Astrocyte of the hippocampus (primary cell): ENCODE measurements around the gene NDUFA12.
A peak's percentile ranks its signal among the peaks of the same experiment; 100 is the strongest.

Experiments
- DNase-seq: peaks from one replicate; pipeline ENCODE4 v3.0.0; 2011; ENCODE audit warnings: low read depth, low spot score

NDUFA12 gene

DNA sequence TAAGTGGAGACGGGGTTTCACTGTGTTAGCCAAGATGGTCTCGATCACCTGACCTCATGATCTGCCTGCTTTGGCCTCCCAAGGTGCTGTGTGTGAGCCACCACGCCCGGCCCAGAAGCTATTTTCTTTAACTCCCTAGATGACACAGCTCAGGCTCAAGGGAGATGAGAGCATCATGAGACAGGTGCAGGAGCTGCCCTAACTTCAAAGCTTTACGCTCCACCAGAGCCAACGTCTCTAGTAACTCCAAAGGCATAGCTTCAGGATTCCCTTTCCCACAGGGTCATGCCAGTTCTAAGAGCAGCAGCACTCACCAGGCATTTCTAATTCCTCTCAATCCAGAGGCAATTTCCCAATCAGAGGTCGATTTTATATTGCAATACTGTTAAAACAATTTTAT is 21.0 kb downstream of the NDUFA12 start:
- DNase-seq: peak; percentile 17

DNA sequence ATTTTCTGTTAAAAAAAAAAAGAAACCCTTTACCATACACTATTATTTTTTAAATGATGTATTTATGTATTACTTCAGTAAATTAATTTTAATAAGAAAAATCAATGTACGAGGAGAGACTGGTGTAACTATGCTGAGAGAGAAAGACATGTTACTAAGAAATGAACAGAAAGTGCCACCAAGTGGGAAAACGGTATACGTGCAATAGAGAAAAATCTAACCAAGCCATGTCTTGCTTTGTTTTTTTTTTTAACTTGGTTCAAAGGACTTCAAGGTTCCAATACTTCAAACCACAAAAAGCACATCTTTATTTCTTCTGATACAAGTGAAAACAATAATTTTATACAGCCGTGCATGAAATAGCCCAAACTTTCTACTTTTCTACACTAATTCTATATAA is 22.9 kb downstream of the NDUFA12 start:
- peak; percentile 48 for DNase-seq

DNA sequence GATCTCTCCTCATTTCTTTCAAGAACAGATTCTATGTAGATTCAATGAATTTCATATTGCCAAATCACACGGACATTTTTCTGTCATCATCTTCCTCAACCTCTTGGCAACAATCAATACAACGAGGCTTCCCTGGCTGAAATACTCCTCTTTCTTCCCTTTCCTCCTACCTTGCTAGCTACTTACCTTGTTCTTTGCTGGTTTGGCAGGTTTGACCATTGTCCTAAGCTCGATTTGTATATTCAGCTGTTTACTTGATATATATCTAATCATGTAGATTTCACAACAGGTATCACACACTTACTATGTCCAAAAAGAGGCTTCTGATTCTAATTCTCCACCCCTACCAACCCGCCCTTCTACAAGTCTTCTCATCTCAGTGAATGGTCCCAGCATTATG is 23.6 kb downstream of the NDUFA12 start:
- DNase-seq: no peak

DNA sequence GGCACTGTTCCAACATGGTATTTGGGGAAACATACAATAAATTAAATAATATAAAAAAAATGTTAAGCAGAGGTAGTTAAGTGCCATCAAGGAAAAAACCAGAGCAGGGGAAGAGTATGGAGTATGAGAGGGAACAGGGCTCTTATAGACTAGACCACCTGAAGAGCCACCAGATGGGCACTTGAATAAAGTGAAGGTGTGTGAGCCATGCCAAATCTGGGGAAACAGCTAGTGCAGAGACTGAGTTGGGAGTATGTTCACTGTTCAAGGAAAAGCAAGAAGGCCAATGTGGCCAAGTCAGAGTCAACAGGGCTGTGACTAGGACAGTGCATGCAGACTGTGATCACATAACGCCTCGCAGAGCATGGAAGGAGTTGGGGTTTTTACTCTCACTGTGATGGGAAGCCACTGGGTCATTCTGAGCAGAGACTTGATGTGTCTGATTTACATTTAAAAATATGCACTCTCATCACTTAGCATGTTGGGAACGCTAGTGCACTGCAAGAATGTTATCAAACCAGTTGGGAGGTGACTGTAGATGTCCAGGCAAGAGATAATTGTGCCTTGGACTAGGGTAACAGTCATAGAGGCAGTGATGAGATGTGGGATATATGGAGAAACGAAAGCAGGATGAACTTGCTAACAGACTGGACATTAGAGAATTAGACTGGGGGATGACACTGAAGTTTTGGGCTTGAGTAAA is 25.6 kb downstream of the NDUFA12 start:
- DNase-seq: no peak

DNA sequence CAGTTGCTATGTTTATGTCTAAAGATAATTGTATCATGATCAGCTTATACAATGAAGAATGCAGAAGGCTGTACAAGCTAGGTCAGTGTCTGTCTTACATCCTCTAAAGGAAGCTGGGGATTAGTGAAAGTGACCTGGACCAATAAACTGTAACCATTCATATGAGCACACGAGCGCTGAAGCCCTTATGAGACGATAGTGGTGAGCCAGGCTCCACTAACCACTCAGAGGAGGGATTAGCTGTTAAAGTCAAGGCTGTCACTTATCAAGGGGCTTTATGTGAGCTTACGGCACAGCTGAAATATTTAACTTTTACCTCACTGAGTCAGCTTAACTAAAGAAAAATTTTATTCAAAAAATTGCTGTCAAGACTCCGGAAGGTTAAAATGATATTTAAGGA is 30.3 kb downstream of the NDUFA12 start:
- DNase-seq: peak; percentile 29

DNA sequence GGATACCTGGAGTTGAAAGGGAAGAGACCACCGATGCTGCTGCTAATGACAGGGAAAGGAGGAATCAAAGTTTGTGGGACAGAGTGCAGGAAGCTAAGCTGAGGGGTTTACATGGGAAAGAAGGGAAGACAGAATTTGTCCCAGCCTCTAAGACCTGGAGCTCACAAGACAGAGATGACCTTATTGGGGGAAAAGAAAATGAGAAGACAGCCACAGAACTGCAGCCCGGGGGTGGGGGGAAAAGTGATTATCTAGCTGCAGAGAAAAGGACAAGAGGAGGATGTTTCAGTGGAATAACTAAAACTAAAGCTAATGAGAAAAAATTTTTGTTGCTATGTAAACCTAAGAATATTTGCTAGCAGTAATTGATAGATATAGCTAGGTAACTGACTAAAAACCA is 30.7 kb downstream of the NDUFA12 start:
- DNase-seq: no peak

DNA sequence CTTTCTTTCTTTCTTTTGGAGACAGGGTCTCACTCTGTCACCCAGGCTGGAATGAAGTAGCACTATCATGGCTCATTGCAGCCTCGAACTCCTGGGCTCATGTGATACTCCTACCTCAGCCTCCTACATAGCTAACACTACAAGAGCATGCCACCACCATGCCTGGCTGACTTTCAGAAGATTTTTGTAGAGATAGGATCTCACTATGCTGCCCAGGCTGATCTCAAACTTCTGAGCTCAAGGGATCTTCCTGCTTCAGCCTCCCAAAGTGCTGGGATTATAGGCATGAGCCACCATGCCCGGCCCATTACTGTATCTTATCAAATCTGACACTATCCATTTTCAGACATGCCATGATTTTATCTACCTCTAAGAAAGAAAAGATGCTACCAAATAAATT is 31.6 kb downstream of the NDUFA12 start:
- DNase-seq: no peak

DNA sequence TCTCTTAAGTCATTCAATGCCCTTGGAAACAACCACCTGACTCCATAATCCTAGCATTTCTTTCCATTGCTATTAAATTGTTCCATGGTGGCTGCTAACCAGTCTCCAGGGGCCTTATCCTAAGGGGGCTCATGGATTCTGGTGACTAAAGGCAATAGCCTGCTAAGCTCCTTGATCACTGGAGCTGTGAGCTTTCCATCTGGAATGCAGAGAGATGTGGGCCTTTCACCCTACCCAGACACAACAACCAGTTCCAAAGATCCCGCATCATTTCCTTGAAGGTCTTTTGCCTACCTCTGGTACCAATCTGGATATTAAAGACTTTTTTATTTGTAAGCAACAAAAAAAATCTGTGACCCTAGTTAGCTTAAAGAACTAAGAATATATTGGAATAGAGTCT is 32.9 kb downstream of the NDUFA12 start:
- no peak for DNase-seq

DNA sequence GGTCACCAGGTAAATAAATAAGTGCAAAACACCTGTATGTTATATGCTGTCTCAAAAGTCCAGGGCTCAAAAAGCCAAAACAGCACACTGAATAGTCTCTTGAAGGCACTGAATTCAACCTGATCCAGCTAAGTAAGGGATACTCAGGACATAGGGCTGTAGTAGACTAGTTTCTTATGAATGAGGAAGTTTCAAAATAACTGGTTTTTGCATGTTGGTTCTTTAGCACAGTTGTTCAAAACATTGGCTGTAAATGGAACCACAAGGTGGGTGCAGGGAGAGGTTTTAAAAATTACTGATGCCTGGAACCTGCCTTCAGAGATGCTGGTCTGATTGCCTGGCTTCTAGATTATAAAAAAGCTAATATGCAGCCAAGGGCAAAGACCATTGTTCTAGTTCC is 34.1 kb downstream of the NDUFA12 start:
- no peak for DNase-seq

DNA sequence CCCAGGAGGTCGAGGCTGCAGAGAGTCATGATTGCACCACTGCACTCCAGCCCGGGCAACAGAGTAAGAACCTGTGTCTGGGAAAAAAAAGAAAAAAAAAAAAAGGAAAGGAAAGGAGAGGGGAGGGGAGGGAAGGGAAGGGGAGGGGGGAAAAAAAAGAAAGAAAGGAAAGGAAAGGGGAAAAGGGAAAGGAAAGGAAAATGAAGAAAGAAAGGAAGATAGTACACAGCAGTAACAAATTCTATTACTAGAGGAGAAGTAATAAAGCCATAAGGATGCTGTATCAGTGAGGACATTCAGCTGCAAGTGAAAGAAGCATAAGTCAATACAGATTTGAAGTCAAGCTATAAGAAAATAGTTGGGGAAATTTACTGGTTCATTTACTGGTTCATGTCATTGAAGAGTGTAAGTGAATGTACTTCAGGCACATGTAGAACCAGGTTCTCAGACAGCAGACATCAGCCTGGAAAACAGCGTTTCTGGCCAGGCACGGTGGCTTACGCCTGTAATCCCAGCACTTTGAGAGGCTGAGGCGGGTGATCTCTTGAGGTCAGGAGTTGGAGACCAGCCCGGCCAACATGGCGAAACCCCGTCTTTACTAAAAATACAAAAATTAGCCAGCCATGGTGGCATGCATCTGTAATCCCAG is 37.4 kb downstream of the NDUFA12 start:
- no peak for DNase-seq

DNA sequence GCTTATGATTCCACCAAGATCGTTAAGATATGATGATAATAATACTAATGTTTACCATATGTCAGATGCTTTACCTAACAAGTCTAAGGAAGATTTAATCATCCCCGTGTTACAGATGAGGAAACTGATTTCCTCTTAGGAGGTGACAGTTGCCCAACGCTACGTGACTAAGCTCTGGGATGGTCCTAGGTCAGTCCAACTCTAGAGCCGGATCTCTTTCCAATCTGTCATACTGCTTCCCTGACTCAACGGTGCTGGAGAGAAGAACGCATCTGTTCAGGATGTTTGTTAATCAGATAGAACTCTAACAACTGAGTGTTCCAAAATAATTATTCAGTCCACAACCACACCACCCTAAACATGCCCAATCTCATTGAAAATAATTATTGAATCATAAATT is 39.8 kb downstream of the NDUFA12 start:
- DNase-seq: no peak

DNA sequence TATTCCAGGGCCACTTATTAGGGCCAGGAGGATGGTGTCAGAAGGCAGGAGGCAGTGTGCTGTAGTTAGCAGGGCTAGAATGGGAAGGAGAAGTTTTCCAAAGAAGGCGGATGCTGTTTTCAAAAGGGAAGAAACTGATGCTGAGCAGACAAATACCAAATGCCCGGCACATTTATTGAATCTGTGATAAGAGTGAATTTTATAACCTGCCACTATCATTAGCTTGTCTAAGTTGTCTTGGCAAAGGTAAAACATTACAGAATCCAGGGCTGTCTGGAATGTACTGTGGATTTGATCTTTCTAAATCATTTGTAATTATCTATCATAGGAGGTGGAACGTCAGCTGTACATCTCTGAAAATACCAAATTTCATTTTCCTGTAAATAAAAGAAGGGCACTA is 40.8 kb downstream of the NDUFA12 start:
- no peak for DNase-seq

DNA sequence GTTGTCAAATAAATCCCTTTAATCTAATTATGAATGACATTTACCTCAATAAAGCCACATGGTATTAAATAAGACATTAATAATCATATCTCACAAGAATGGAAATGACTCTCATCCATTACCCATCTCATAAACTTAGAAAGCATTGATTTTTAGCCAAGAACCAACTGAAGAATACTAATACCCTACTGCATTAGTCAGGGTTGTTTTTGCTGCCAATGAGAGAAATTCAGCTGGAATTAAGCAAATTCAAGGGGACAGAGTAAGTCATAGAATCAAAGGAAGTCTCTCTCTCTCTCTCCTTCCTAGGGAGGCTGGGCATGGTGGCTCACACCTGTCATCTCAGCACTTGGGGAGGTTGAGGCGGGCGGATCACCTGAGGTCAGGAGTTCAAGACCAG is 41.6 kb downstream of the NDUFA12 start:
- no peak for DNase-seq

DNA sequence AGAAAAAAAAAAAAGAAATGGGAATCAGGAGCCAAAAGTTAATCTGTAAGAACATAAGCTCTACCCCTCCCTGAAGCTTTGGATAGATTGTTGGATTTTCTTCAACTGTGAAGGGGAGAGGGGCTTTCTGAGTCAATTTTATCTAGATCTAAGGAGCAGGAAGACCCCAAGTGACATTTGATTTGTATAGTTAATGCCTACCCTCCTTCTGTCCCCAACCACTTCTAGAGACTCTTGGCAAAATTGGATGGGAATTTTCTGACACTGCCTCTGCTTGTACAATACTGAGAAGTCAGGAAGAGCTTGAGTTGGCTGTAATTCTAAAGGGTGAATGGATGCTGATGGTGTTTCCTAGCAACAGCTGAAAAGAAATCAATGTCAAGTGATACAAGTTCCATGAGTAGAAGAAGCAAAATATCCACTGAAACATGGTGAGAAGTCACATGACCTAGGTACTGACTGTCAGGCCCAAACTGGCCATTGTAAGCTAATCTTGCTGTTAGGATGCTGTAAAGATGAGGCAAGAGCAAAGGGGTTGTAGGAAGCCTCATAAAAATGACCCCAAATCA is 42.2 kb downstream of the NDUFA12 start:
- DNase-seq: no peak

DNA sequence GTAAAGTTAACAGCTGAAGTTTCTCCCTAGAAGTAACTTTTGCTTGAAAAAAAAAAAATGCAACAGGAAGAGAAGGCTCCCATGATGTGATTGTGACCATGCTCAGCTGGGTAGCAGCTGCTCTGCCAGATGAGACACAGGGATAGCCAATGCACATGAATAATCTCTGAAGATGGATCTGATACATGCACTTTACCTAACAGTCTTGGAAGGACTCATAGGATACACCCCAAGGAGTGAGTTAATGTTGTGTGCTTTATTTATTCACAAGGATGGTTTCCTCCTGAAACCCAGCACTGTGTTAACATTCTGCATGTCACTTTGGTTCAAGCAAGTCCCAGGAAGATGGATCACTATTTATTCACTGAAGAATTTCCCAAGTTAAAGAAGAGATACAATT is 46.5 kb downstream of the NDUFA12 start:
- no peak for DNase-seq

DNA sequence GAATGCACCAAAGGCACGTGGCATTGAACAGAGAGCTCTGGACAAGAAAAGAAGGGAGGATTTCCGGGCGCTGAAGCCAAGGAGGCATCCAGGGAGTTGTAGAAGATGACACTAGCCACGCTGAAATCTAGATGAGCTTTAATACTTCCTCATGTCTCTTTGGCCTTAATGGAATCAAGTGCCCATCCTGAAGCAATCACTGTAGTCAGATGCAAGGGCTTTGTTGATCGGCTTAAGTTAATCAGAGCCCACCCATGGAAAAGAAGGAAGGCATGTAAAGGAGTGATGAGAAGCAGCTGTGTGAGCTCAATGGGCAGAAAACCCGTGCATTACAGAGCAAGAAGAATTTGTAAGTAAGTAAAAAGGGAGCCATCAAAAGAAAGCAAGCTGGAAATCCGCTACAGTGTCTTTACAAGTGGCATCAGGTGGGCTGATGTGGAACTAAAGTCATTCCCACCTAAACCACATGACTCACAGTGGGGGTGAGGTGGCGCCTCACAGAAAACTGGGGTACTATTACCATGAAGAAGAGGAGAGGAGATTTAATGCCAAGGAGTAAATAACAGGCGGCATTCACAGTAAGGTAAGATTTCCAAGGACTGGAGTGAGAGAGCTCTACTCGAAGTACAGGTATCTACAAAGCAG is 48.4 kb downstream of the NDUFA12 start:
- DNase-seq: no peak

DNA sequence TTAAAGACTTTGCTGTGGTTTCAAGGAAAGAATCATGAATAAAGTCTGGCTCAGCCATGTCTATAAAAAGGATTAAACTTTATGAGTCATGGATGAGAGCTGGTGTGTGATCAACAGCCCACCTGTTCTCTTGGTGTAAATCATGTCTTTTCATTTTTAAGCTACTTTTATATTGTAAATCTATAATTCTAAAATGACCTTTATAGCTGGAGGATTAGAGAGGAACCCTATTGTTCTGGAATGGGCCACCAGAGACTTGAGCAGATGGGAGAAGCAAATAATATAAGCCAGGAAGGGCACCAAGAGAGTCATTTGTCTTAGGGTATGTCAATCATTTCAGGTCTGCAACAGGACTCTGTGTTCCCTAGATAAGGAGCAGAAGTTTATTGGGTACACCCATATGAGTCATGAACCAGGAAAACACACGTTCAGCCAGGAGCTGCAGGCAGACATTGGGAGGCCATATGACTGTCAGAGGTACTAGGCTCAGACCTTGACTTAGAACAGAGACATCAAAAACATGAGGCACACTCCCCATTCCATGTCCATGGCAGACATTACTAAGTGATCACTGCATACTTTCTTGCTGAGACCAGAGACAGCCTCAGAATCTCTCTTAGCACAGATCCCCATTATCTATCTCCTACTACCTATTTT is 49.3 kb downstream of the NDUFA12 start:
- peak; percentile 36 for DNase-seq

DNA sequence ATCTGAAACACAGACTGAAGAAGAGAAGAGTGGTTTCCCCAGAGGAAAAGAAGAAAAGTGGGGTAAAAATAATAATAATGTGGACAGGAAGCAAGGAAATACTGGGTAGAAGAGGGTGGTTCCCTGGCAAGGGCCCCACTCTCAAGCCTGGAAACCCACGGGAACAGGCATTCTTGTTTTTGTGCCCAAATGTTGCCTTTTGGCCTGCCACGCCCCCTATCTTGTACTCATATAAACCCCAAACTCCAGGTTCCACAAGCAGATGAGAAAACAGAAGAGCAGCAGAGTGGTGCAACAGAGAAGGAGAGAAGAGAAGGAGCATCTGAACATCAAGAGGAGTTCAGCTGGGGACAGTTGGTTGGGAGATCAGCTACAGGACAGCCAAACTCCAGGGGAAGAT is 51.2 kb downstream of the NDUFA12 start:
- DNase-seq: no peak

DNA sequence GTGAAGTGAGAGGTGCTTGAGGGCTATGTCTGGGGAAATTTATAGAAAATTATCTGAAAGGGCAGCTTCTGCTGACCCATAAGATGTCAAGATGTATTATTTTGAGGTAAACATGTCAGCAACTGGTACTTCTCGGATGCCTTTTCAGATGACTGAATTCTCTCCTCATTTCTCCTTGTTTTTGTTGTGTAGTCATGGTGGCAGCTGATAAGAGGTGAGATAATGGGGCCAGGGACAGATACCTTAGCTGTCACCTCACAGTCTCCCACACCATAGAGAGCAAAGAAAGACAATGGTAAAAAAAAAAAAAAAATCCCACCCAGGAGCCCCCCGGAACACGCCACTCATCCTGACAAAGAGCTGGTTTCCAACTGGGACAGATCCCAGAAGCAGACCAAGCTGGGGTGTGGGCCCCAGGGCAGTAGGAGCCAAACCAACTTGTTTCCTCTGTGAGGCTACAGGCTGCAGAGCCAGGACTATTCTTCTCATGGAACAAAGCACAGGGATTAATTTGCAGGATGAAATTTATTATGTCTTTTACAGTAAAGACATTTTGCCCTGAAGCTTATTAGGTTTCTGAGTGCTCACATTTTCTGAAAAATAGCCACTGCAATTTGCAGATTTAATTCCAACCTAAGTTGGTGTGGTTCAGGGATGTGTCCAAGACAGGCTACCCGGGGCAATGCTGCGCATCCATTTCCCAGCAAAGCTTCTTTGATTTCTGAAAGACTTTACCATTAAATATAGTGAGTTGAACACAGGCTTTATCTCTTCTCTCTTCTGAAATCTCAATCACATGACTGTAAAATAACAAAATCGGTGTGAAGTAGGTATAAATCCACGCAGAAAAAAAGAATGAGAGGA is 52.2 kb downstream of the NDUFA12 start:
- DNase-seq: peak; percentile 23

DNA sequence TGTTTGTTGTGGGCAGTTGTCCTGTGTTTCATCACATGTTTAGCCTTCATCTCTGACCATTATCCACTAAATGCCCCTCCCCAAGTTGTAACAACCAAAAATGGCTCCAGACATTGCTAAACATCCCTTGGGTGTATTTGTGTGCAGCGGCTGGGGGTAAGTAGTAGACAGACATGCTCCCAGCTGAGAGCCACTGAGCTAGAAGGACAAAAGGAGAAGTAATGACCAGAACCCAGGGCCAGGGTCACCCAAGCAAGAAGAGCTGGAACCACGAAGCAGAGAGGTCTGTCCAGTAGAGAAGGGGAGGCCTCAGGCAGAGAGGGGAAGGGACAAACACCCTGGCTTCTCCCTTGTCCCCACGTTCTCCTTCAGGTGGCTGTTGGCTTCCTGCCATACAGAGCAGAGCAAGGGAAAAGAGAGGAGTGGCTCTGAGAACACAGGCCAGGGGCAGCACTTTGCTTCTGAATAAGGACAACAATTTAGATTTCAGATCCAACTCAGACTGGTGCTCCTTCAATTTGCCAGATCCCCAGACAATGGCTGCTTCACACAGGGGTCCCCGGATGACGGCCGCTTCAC is 55.2 kb downstream of the NDUFA12 start:
- DNase-seq: no peak

DNA sequence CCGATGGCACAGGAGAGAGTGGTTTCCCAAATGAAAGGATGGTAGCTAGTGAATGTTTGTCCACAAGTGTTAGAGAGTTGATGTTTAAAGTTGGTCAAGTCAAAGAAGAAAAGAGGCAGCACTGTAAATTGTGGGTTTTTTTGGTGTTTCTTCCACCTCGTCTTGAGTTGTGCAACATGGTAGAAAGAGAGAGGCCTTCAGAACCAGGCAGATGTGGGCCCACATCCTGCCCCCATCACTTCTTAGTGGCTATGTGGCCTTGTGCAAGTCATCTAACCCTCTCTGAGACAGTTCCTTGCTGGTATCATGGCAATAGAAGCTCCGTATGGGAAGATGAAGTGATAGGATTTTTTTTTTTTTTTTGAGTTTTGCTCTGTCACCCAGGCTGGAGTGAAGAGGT is 60.8 kb downstream of the NDUFA12 start:
- DNase-seq: no peak
